Astrocyte (in vitro differentiated cells and primary cell): ENCODE results near the gene UBTD1.

ENCODE experiments used
- EZH2 ChIP-seq: IDR thresholded peaks from 2 replicates; pipeline ENCODE4 v1.6.1; 2012; ENCODE audit warnings: mild to moderate bottlenecking, low read length, inconsistent platforms; ENCODE audit not compliant: insufficient read depth
- TF ChIP-seq, protein P1 (sequence below): IDR thresholded peaks from 2 replicates; pipeline ENCODE4 v1.5.1; 2011; ENCODE audit warnings: low read depth, mild to moderate bottlenecking, inconsistent platforms, low read length, moderate library complexity; ENCODE audit not compliant: insufficient read depth

DNA sequence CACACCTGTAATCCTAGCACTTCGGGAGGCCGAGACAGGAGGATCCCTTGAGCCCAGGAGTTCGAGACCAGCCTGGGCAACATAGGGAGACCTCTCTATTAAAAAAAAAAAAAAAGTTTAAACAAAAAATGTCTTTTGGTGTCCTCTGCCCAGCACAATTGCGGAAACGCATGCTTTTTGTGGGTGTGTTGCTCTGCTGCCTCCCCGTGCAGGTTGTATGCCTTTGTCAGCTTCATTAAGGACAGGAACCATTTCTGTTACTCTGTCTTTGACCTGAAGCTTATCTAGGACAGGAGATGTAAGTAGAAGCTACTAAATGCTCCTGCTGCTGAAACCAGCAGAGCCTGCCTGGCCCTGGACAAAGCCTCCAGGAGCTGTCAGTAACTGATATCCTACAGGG is 52.5 kb downstream of the UBTD1 start:
- TF ChIP-seq, protein P1, sequence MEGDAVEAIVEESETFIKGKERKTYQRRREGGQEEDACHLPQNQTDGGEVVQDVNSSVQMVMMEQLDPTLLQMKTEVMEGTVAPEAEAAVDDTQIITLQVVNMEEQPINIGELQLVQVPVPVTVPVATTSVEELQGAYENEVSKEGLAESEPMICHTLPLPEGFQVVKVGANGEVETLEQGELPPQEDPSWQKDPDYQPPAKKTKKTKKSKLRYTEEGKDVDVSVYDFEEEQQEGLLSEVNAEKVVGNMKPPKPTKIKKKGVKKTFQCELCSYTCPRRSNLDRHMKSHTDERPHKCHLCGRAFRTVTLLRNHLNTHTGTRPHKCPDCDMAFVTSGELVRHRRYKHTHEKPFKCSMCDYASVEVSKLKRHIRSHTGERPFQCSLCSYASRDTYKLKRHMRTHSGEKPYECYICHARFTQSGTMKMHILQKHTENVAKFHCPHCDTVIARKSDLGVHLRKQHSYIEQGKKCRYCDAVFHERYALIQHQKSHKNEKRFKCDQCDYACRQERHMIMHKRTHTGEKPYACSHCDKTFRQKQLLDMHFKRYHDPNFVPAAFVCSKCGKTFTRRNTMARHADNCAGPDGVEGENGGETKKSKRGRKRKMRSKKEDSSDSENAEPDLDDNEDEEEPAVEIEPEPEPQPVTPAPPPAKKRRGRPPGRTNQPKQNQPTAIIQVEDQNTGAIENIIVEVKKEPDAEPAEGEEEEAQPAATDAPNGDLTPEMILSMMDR, result no peak
- TF ChIP-seq EZH2, result no peak
